Fibroblast of mammary gland (primary cell): ENCODE data around the gene PCSK6.
A peak's percentile ranks its signal among the peaks of the same experiment; 100 is the strongest.

Experiments
- DNase-seq: peaks from one replicate; pipeline ENCODE4 v3.0.0-alpha.2; 2010; ENCODE audit warnings: low read depth
- H3K4me3 ChIP-seq: 2 replicates; pipeline ENCODE4 v1.5.1; 2011; ENCODE audit warnings: low read depth, mild to moderate bottlenecking, low read length, moderate library complexity; ENCODE audit not compliant: control insufficient read depth
- TF ChIP-seq, protein P1 (sequence below): conservative IDR thresholded peaks from 2 replicates; pipeline ENCODE4 v1.5.1; 2011; ENCODE audit warnings: low read depth, low read length, inconsistent platforms; ENCODE audit not compliant: control insufficient read depth, insufficient read depth

The PCSK6 gene

DNA sequence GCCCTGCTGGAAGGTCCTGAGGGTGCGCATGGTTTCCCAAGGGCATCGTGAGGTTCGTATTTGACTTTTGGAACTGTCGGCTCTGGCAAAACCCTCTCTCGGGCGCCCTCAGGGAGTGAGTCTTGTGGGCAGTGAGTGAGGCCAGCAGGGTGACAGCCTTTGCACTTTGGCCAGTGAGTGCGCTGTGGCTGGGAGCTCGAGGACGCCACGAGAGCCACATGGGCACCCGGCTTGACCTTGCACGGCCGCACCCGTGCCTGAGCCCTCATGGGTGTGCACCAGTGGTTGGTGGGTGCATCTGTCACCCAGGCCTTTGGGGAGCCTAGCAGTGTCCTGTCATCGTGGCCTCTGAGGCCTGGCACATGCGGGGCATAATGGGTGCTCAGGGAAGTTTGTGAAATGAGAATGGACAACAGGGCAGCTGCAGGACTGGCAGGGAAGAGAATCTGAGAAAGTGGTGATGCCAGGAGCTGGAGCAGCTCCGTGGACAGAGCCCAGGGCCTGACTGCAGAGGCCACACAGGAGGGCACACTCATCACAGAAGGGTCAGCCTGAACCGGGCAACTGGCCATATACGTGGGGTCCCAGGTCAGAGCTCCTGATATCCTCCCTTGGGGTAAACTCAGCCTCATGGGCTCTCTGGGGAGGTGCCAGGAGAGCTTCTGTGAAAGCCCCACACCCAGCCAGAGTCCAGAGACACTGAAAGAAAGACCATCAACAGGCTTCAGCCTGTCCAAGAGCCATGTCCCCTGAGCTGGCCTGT, 164.1 kb downstream of the PCSK6 start:
- TF ChIP-seq, protein P1, sequence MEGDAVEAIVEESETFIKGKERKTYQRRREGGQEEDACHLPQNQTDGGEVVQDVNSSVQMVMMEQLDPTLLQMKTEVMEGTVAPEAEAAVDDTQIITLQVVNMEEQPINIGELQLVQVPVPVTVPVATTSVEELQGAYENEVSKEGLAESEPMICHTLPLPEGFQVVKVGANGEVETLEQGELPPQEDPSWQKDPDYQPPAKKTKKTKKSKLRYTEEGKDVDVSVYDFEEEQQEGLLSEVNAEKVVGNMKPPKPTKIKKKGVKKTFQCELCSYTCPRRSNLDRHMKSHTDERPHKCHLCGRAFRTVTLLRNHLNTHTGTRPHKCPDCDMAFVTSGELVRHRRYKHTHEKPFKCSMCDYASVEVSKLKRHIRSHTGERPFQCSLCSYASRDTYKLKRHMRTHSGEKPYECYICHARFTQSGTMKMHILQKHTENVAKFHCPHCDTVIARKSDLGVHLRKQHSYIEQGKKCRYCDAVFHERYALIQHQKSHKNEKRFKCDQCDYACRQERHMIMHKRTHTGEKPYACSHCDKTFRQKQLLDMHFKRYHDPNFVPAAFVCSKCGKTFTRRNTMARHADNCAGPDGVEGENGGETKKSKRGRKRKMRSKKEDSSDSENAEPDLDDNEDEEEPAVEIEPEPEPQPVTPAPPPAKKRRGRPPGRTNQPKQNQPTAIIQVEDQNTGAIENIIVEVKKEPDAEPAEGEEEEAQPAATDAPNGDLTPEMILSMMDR = no peak
- no peak overlapping the region for H3K4me3 ChIP-seq

DNA sequence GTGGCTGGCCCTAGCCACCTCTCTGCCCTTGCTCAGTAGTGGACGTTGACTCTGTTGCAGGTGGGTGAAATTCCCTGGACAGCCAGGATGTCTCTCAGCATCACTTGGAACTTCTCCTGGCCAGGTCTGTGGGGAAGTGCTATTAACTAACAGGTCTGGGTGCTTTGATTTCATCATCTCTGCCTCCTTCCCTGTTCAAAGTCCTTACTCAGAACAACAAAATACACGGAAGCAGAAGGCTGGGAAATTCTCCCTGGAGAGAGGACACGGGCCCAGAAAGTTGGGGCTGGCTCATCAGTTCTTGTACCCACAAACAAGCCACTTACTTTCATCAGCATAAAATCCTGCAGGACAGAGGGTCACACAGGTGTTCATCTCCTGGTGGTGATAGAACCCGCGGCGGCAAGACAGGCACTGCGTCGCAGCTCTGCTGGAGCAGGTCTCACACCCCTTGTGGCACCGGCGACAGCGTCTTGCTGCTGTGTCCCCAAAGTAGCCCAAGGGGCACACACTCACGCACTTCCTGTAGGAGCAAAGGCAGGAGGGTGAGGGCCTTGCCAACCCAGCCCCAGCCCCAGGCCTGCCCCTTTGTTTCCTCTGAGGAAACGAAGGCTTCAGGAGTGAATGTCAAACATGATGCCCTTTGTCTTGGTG, 164.9 kb downstream of the PCSK6 start:
- no peak for DNase-seq
- TF ChIP-seq, protein P1 = no peak
- no peak overlapping the region for H3K4me3 ChIP-seq

More for the DNA sequence above, 164.1 kb downstream of the PCSK6 start:
- DNase-seq = no peak

DNA sequence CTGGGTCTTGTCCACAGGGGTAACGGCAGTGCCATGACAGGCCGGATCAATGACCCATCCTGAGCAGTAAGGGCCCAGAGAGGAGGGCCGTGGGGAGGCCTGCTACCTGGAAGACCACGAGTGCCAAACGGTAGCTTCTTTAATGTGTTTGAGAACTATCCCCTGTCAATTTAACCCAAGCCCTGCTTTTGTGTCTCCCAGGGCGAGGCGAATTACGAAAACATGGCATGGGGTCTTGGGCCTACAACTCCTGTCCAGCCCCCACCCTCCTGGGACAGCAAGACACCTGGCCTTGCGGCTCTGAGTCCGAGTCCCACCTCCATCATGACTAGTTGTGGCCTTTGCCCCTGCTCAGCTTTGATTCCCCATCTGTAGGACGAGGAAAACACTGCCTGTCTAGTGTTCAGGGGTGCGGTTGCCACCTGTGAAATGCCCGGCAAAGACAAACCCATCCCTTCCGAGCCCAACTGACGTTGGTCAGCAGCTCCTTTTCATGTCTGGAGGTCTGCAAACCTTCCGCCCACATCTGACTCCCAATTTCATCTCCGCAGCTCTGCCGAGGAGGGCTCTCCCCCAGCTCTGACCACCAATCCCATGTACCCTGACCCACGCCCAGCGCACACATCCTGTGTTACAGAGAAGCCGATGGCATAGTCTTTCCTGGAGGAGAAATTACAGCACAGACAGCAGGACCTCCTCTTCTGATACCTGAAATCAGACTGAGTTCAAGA, 165.5 kb downstream of the PCSK6 start:
- DNase-seq = no peak
- H3K4me3 ChIP-seq = no peak overlapping the region
- TF ChIP-seq, protein P1 = no peak

DNA sequence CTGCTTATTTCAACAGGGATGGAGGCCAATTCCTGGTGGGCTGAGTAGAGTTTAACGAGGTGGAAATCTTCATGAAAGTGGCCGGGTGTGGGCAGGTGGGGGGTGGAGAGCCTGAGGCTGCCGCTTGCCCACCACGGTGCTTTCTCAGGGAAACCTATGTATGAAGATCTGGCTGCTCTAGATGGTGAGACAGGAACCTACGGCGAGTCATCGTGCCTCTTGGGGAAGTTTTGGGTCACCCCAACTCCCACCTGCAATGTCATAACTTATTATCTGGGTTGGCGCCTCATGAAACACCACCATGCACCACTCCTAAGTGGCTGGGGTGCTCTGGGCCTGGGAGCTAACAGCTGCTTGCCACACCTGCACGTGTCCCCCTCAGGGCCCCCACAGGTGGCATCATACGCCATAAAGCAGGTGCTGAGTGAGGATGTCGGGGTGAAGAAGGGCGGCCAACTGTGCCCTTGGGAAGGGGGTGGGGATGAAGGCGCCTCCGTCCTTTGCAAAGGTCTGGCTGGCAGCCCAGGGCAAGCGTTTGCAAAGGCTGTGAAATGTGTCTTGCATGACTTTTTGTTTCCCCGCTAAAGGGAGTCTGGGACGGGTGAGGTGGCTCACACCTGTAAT, 166.5 kb downstream of the PCSK6 start:
- no peak overlapping the region for H3K4me3 ChIP-seq
- no peak for DNase-seq
- TF ChIP-seq, protein P1 = no peak

DNA sequence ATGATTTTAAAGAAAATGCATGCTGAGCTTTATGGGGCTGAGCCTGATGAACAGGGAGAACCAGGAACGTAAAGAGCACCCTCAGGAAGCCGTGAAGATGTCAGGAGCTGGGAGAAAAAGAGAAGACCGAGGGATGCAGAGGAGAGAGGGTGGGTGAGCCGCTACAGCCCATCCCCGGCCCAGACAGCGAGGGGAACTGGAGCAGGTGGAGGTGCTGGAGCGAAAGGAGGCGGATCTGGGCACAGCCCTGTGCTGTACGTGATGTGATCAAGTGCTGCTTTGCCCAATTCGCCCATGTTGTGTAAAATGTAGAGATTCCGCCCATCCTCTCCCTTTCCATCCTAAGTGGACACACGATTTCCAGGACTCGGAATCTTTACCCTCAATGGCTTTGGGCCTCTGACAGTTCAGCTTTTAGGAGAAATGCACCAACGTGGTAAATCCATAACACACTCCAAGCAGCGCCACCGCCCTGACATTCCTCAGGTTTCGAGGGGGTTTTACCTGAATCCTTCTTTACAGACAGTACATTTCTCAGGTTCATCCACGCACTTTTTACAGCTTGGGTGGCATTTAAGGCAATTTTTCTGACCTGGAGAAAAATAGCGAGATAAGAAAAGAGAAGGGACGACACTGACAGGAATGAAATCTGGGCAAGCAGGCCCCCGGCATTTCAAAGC, 167.4 kb downstream of the PCSK6 start:
- no peak for DNase-seq
- TF ChIP-seq, protein P1 = no peak
- no peak overlapping the region for H3K4me3 ChIP-seq

DNA sequence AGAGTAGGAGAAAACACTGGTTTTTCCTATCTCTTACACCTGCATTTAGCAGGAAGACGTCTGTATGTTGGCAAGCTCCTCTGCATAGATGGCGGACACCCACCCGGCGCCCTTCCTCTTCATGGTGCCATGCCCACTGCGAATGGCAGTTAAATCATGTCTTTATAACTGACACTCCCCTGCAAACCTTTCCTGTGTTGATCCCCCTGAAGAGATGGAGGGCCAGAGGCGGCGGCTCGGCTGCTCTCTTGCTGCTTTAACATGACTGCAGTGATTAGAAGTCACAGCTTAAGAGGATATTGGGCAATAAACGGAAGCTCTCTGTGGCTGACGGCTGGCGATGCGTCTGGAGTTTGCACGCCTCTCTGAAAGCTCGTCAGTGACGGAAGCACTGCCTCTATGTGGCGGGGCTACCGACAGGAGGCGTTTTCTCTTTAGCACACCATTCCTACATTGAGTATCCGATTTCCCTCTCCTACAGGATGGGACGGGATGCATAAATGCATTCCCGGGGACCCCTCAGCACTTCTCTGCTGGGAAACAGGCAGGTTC, 168.9 kb downstream of the PCSK6 start:
- H3K4me3 ChIP-seq = no peak overlapping the region
- DNase-seq = peak; percentile 15
- TF ChIP-seq, protein P1 = no peak
